Renal cortex interstitium (tissue), 11 donors: ENCODE measurements around the gene ZNF74. TPM values are rescaled to one million over a fixed set of nuclear protein-coding genes. Genes with fewer than 3 reads are reported as not detected.
"Not testable (repeated sequence)": the region's sequence is repeated elsewhere in the genome, so short reads cannot be mapped to it uniquely, and the experiment has no call there.

Source experiments
- DNase-seq, 11 donors: peaks; one replicate each; pipeline ENCODE4 v3.0.0-alpha.2; 2013; ENCODE audit warnings: low read depth in 9 of 11, low spot score in 4 of 11; ENCODE audit errors: extremely low read depth in 1 of 11
- polyA plus RNA-seq, 3 donors: library from polyadenylated mRNA; unstranded; fragments of 120-200 nt; gene quantifications; one replicate each; pipeline ENCODE4 v1.2.1, GENCODE V29; 2013; ENCODE audit not compliant: insufficient read length in 3 of 3

Gene ZNF74
- polyA plus RNA-seq, 3 donors: 13.3 to 19.8 (median 18.1) TPM

GRCh38 chr22:20412474-20413216, 18.7 kb downstream of the ZNF74 start:
- DNase-seq: no peak

GRCh38 chr22:20413217-20414058, 19.5 kb downstream of the ZNF74 start:
- DNase-seq: no peak

GRCh38 chr22:20414059-20414440, 20.1 kb downstream of the ZNF74 start:
- DNase-seq: no peak

- no peak for DNase-seq
These were observed 20.5 kb downstream of the ZNF74 start for GRCh38 chr22:20414450-20414849.

- DNase-seq: not testable (repeated sequence)
These were observed 21.3 kb downstream of the ZNF74 start for GRCh38 chr22:20415241-20415640.

GRCh38 chr22:20415699-20416098, 21.7 kb downstream of the ZNF74 start:
- not testable (repeated sequence) for DNase-seq

GRCh38 chr22:20418211-20418788, 24.3 kb downstream of the ZNF74 start:
- peak in 3 of 11 donors; percentile 55 to 78 (median 76) for DNase-seq

- no peak for DNase-seq
These were observed 25.7 kb downstream of the ZNF74 start for GRCh38 chr22:20419664-20419951.

- DNase-seq: no peak
These were observed 26.3 kb downstream of the ZNF74 start for GRCh38 chr22:20420157-20420842.

GRCh38 chr22:20421507-20421874, 27.5 kb downstream of the ZNF74 start:
- no peak for DNase-seq

GRCh38 chr22:20422271-20423007, 28.5 kb downstream of the ZNF74 start:
- DNase-seq: no peak

GRCh38 chr22:20423008-20423905, 29.3 kb downstream of the ZNF74 start:
- no peak for DNase-seq

- no peak for DNase-seq
These were observed 30.1 kb downstream of the ZNF74 start for GRCh38 chr22:20423906-20424551.

- no peak for DNase-seq
These were observed 30.6 kb downstream of the ZNF74 start for GRCh38 chr22:20424568-20424931.

GRCh38 chr22:20424932-20425565, 31.1 kb downstream of the ZNF74 start:
- no peak for DNase-seq

GRCh38 chr22:20425566-20426258, 31.8 kb downstream of the ZNF74 start:
- DNase-seq: no peak

- no peak for DNase-seq
These were observed 32.3 kb downstream of the ZNF74 start for GRCh38 chr22:20426259-20426615.
